Right lobe of liver (tissue), 4 donors: ENCODE measurements around the gene KRTAP9-3.

ENCODE experiments used
- CTCF ChIP-seq, 4 donors: fragments of 200-600 bp in 3 of 4; fragments of 450-650 bp in 1 of 4; IDR thresholded peaks; one replicate each; pipeline versions ENCODE4 v1.5.1 to v1.8.0; 2016 to 2022; ENCODE audit warnings: antibody characterized with exemption in 4 of 4, mild to moderate bottlenecking in 2 of 4
- POLR2A ChIP-seq: fragments of 450-650 bp; IDR thresholded peaks from one replicate; pipeline ENCODE4 v1.6.1; 2017; ENCODE audit warnings: antibody characterized with exemption, mild to moderate bottlenecking
- donor health status: DM: no; HTN: no; CAD: no.
- donor health status: DM: no; HTN: no; CAD: no.
- donor health status: DM: no; HTN: yes; CAD: no.

- TF ChIP-seq CTCF (IDR thresholded peaks at IDR 0.05) (no peak), POLR2A (no peak)
Observed at GRCh38 chr17:41256291-41256685, 24.0 kb downstream of the KRTAP9-3 start.
